ENCODE measurements around the gene RNF144A. TPM values are rescaled to one million over a fixed set of nuclear protein-coding genes. Genes with fewer than 3 reads are reported as not detected.

Gene RNF144A
- total and polyA plus RNA-seq, 7 donors, result 2.4 to 15.6 (median 8.7) TPM

DNA sequence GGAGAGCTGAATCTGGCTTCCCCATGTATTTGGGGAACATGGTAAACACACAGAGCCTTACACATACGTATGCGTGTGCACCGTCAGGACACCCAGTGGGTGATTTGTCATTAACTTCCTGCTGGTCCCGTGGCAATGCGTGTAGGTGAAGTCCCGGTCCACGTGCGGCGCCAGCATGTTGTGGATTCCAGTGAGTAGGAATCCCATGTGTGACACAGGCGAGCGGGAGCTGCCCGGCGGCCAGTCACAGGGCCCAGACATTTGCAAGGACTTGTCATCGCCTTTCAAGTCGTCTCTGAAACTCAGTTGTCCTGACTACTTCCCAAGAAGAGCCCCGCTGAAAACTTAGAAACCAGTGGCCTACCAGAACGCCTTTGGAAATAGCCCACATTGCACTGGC is 102.0 kb downstream of the RNF144A start:
- TF ChIP-seq, protein P1, sequence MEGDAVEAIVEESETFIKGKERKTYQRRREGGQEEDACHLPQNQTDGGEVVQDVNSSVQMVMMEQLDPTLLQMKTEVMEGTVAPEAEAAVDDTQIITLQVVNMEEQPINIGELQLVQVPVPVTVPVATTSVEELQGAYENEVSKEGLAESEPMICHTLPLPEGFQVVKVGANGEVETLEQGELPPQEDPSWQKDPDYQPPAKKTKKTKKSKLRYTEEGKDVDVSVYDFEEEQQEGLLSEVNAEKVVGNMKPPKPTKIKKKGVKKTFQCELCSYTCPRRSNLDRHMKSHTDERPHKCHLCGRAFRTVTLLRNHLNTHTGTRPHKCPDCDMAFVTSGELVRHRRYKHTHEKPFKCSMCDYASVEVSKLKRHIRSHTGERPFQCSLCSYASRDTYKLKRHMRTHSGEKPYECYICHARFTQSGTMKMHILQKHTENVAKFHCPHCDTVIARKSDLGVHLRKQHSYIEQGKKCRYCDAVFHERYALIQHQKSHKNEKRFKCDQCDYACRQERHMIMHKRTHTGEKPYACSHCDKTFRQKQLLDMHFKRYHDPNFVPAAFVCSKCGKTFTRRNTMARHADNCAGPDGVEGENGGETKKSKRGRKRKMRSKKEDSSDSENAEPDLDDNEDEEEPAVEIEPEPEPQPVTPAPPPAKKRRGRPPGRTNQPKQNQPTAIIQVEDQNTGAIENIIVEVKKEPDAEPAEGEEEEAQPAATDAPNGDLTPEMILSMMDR (IDR thresholded peaks at IDR 0.05), result no peak
- H3K4me3 ChIP-seq, result no peak overlapping the region
- H3K27me3 ChIP-seq (ENCODE audit: insufficient read depth in 3 of 3, low read length in 2 of 3), result no peaks in the 10 kb centered on the region
- DNase-seq (no peak), ATAC-seq (no peak)
- 90 to 93% (median 92%) methylated on average over 17 of the region's 17 CpGs for WGBS, 3 donors
- no peak overlapping the region for H3K27ac ChIP-seq
- H3K36me3 ChIP-seq (ENCODE audit: insufficient read depth in 1 of 2, low read depth in 1 of 2), result peaks cover 0 to 9% of the 10 kb centered on the region in 2 donors
- H3K4me1 ChIP-seq, result peaks cover 73% of the 10 kb centered on the region
- H3K9me3 ChIP-seq, result no peaks in the 10 kb centered on the region
- intact Hi-C loops (cut with DNase I), result no loop called here

DNA sequence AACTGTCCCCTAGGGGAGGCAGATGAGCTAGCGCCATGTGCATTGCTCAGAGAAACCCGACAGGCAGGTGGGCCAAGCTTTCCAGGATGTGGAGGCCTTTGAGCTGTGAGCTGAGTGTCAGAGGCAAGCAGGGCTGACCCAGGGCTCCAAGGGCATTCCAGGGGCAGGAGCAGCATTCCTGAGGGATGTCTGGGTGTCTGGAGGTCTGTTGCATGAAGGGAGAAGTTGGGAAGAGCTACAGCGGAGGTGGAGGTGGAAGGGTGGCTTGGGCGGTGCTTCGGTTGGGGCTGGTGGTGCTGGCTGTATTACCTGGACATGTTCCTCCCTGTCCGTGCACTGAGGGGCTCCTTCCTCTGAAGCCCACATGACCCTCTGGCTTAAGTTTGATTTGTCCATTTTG is 102.8 kb downstream of the RNF144A start:
- peaks cover 0 to 16% of the 10 kb centered on the region in 2 donors for H3K36me3 ChIP-seq (ENCODE audit: insufficient read depth in 1 of 2, low read depth in 1 of 2)
- no peaks in the 10 kb centered on the region for H3K27me3 ChIP-seq (ENCODE audit: insufficient read depth in 3 of 3, low read length in 2 of 3)
- no peak for ATAC-seq
- intact Hi-C loops (cut with DNase I), result no loop called here
- DNase-seq, result no peak
- no peaks in the 10 kb centered on the region for H3K9me3 ChIP-seq
- H3K4me3 ChIP-seq, result no peak overlapping the region
- peaks cover 65% of the 10 kb centered on the region for H3K4me1 ChIP-seq
- WGBS, 3 donors, result 95 to 97% (median 97%) methylated on average over 6 of the region's 6 CpGs
- H3K27ac ChIP-seq, result no peak overlapping the region
- TF ChIP-seq, protein P1 (IDR thresholded peaks at IDR 0.05), result no peak

DNA sequence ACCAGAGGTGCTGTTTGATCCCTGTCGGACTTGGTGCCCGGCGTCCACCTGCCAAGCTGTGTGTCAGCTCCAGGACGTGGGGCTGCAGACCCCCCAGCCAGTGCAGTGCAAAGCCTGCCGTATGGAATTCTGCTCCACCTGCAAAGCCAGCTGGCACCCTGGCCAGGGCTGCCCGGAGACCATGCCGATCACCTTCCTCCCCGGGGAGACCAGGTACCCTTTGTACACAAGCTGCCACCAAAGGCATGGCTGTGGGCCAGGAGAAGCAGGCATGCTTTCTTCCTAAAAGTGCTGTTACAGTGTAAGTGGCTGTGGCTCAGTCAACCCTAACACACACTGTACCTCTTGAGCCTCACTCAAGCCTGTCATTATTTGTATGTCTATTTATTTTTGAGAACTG is 103.3 kb downstream of the RNF144A start:
- 76 to 93% (median 90%) methylated on average over 8 of the region's 8 CpGs for WGBS, 3 donors
- Histone ChIP-seq H3K9me3 (no peaks in the 10 kb centered on the region), H3K4me3 (no peak overlapping the region), H3K27ac (no peak overlapping the region), H3K27me3 (ENCODE audit: insufficient read depth in 3 of 3, low read length in 2 of 3) (no peaks in the 10 kb centered on the region), H3K4me1 (peaks cover 61% of the 10 kb centered on the region), H3K36me3 (ENCODE audit: insufficient read depth in 1 of 2, low read depth in 1 of 2) (peaks cover 0 to 16% of the 10 kb centered on the region in 2 donors)
- ATAC-seq (no peak), DNase-seq (no peak)
- intact Hi-C loops (cut with DNase I), result no loop called here
- TF ChIP-seq, protein P1 (IDR thresholded peaks at IDR 0.05), result no peak

DNA sequence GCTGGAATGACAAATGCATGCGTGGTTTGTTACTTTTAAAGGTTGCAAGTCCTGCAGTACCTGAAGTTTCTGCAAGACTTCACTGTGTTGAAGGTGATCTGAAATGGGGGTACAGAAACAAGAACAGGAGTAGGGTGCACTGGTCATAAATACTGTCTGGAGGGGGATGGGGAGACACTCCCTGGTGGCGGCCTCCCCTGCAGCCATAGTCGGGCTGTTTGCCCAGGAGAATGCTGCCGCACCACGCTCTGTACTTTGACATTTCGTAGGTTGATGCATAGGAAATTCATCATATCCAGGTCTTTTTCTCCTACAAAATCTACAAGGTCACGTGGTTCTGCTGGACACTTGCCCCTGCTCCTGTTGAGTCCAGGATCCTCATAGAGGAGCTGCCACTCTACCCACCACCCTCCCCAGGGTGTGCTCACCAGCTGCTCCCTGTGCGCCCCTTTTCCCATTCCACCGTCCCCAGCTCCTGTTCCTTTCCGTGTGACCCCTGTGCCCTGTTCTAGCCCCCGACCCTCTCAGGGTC is 103.8 kb downstream of the RNF144A start:
- H3K9me3 ChIP-seq, result no peaks in the 10 kb centered on the region
- 76 to 84% (median 81%) methylated on average over 11 of the region's 11 CpGs for WGBS, 3 donors
- H3K36me3 ChIP-seq (ENCODE audit: insufficient read depth in 1 of 2, low read depth in 1 of 2), result peaks cover 0 to 16% of the 10 kb centered on the region in 2 donors
- ATAC-seq, result no peak
- no peak overlapping the region for H3K27ac ChIP-seq
- no peaks in the 10 kb centered on the region for H3K27me3 ChIP-seq (ENCODE audit: insufficient read depth in 3 of 3, low read length in 2 of 3)
- intact Hi-C loops (cut with DNase I), result no loop called here
- no peak for DNase-seq
- peaks cover 56% of the 10 kb centered on the region for H3K4me1 ChIP-seq
- TF ChIP-seq, protein P1 (IDR thresholded peaks at IDR 0.05), result no peak
- no peak overlapping the region for H3K4me3 ChIP-seq

Measured in psoas muscle (tissue), 8 donors.